CD8-positive, alpha-beta memory T cell (primary cell): ENCODE measurements around the gene TPP1. TPM values are rescaled to one million over a fixed set of nuclear protein-coding genes. Genes with fewer than 3 reads are reported as not detected.

ENCODE experiments used
- CTCF ChIA-PET: fragments of 350-600 bp; sonication (Branson Sonifier 250); formaldehyde crosslinking; loops from one replicate; lab custom pipeline; 2021; ENCODE audit warnings: antibody characterized with exemption; lab: Charles Lee
- POLR2A ChIA-PET: fragments of 350-600 bp; sonication (Branson Sonifier 250); formaldehyde crosslinking; loops from one replicate; lab custom pipeline; 2021; ENCODE audit warnings: antibody characterized with exemption; lab: Charles Lee
- DNase-seq, 5 donors: peaks; one replicate each; pipeline versions ENCODE4 v3.0.0 to v3.0.0-alpha.2; 2020 to 2022; ENCODE audit warnings: mixed read lengths in 1 of 5
- H3K27ac ChIP-seq: one replicate; pipeline ENCODE4 v1.7.0; 2013; ENCODE audit warnings: low read depth, mild to moderate bottlenecking, low read length, moderate library complexity
- H3K27me3 ChIP-seq: 2 replicates; pipeline ENCODE4 v1.7.0; 2013; ENCODE audit warnings: low read length, mild to moderate bottlenecking; ENCODE audit not compliant: insufficient read depth, poor library complexity, severe bottlenecking
- H3K36me3 ChIP-seq: 2 replicates; pipeline ENCODE4 v1.7.0; 2013; ENCODE audit warnings: mild to moderate bottlenecking, low read length, moderate library complexity; ENCODE audit not compliant: insufficient read depth
- H3K4me1 ChIP-seq: 2 replicates; pipeline ENCODE4 v1.7.0; 2013; ENCODE audit warnings: mild to moderate bottlenecking, low read length, moderate library complexity; ENCODE audit not compliant: insufficient read depth
- H3K4me3 ChIP-seq: 2 replicates; pipeline ENCODE4 v1.7.0; 2013; ENCODE audit warnings: mild to moderate bottlenecking, low read length
- H3K9me3 ChIP-seq: 2 replicates; pipeline ENCODE4 v1.7.0; 2013; ENCODE audit warnings: mild to moderate bottlenecking, low read length
- H3K27ac Mint-ChIP-seq, 8 donors: one replicate each; pipeline ENCODE4 v1.8.0; 2020 to 2021; ENCODE audit warnings: mixed read lengths in 8 of 8, mild to moderate bottlenecking in 6 of 8, inconsistent platforms in 3 of 8, moderate library complexity in 3 of 8
- H3K27me3 Mint-ChIP-seq, 2 donors: one replicate each; pipeline ENCODE4 v1.8.0; 2020 to 2021; ENCODE audit warnings: mixed read lengths in 2 of 2, mild to moderate bottlenecking in 1 of 2, moderate library complexity in 1 of 2
- H3K36me3 Mint-ChIP-seq, 3 donors: one replicate each; pipeline ENCODE4 v1.8.0; 2020 to 2021; ENCODE audit warnings: mixed read lengths in 3 of 3, inconsistent platforms in 1 of 3, mild to moderate bottlenecking in 1 of 3
- H3K4me1 Mint-ChIP-seq, 3 donors: one replicate each; pipeline ENCODE4 v1.8.0; 2020 to 2021; ENCODE audit warnings: mixed read lengths in 3 of 3, inconsistent platforms in 1 of 3, mild to moderate bottlenecking in 1 of 3
- H3K4me3 Mint-ChIP-seq, 7 donors: one replicate each; pipeline ENCODE4 v1.8.0; 2020 to 2021; ENCODE audit warnings: mixed read lengths in 7 of 7, mild to moderate bottlenecking in 6 of 7, moderate library complexity in 4 of 7, inconsistent platforms in 2 of 7
- H3K9me3 Mint-ChIP-seq, 5 donors: one replicate each; pipeline ENCODE4 v1.8.0; 2020 to 2022; ENCODE audit warnings: mixed read lengths in 5 of 5, mild to moderate bottlenecking in 3 of 5, moderate library complexity in 2 of 5, inconsistent platforms in 1 of 5
- polyA plus RNA-seq: library from polyadenylated mRNA; unstranded; fragments of 300-500 nt; fragmentation: Illumina TruSeq; gene quantifications from one replicate; pipeline ENCODE4 v1.2.3, GENCODE V29; 2021
- total RNA-seq, 2 experiments: library from RNA; stranded (reverse); gene quantifications; one replicate each; pipeline ENCODE4 v1.2.3, GENCODE V29; 2021

The TPP1 gene
- total and polyA plus RNA-seq, 3 experiments from 2014 or later: 57.2 to 165 (median 61.6) TPM

DNA sequence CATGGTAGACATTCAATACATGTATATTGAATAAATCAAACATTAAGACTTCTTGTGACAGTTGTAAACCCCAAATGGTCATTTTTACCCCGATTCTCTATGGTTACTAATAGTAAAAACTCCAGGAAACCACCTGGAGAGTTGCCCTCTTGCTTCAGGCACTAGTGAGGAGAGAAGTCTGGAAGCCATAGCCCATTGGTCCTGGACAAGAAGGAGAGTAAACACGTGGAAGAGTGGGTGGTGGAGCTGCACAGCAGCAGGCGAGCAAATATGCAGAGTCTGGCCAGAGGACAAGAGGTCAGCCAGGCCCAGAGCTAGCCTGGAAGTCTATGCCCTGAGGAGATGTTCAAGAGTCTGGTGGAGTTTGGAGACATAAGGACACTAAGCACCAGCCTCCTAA, 18.6 kb upstream of the TPP1 start:
- H3K9me3 ChIP-seq: no peaks in the 10 kb centered on the region
- H3K4me1 Mint-ChIP-seq: no peaks in the 10 kb centered on the region
- POLR2A ChIA-PET: interaction anchor here (0.6 kb wide), 1 partner anchor 357 kb away, joined by 3 read pairs; no protein-coding TSS in a partner anchor
- CTCF ChIA-PET: no interaction called here
- no peaks in the 10 kb centered on the region for H3K36me3 ChIP-seq
- H3K27ac ChIP-seq: no peak overlapping the region
- H3K4me3 Mint-ChIP-seq: no peak overlapping the region
- H3K4me3 ChIP-seq: no peak overlapping the region
- H3K27me3 Mint-ChIP-seq: peaks cover 0 to 2% of the 10 kb centered on the region in 2 donors
- H3K27me3 ChIP-seq: no peaks in the 10 kb centered on the region
- no peaks in the 10 kb centered on the region for H3K9me3 Mint-ChIP-seq
- peaks cover 0 to 9% (median 0%) of the 10 kb centered on the region in 3 donors for H3K36me3 Mint-ChIP-seq
- DNase-seq: no peak
- no peak overlapping the region for H3K27ac Mint-ChIP-seq
- peaks cover 3% of the 10 kb centered on the region for H3K4me1 ChIP-seq

DNA sequence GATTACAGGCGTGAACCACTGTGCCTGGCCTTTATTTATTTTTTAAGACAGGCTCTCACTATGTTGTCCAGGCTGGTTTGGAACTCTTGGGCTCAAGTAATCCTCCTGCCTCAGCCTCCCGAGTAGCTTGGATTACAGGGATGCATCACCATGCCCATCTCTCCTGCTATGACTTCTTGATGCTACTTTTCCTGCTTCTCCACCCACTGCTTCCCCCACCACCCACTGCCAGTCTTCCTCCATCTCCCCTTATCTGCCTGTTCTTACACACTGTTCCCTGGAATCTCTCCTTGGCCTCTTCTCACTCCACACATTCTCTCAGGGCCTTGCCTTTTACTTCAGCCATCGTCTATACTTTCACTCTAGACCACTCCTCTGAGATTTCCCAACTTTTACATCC, 17.3 kb upstream of the TPP1 start:
- Mint-ChIP-seq H3K4me3 (no peak overlapping the region), H3K27me3 (peaks cover 0 to 2% of the 10 kb centered on the region in 2 donors), H3K27ac (no peak overlapping the region), H3K36me3 (peaks cover 0 to 18% (median 0%) of the 10 kb centered on the region in 3 donors), H3K4me1 (no peaks in the 10 kb centered on the region), H3K9me3 (no peaks in the 10 kb centered on the region)
- Histone ChIP-seq H3K36me3 (no peaks in the 10 kb centered on the region), H3K4me3 (no peak overlapping the region), H3K4me1 (no peaks in the 10 kb centered on the region), H3K27ac (no peak overlapping the region), H3K27me3 (no peaks in the 10 kb centered on the region), H3K9me3 (no peaks in the 10 kb centered on the region)
- CTCF ChIA-PET: no interaction called here
- DNase-seq: no peak
- POLR2A ChIA-PET: no interaction called here

GRCh38 chr11:6635082-6635932, 16.1 kb upstream of the TPP1 start:
- peaks cover 0 to 21% (median 0%) of the 10 kb centered on the region in 3 donors for H3K36me3 Mint-ChIP-seq
- H3K4me3 Mint-ChIP-seq: no peak overlapping the region
- H3K27ac ChIP-seq: no peak overlapping the region
- POLR2A ChIA-PET: no interaction called here
- H3K9me3 Mint-ChIP-seq: no peaks in the 10 kb centered on the region
- H3K9me3 ChIP-seq: no peaks in the 10 kb centered on the region
- peaks cover 0 to 2% of the 10 kb centered on the region in 2 donors for H3K27me3 Mint-ChIP-seq
- H3K27ac Mint-ChIP-seq: no peak overlapping the region
- H3K27me3 ChIP-seq: no peaks in the 10 kb centered on the region
- DNase-seq: no peak
- H3K4me1 ChIP-seq: no peaks in the 10 kb centered on the region
- H3K4me1 Mint-ChIP-seq: no peaks in the 10 kb centered on the region
- CTCF ChIA-PET: interaction anchor here (1.0 to 1.7 kb wide), 2 partner anchors 12 kb away, joined by 3 to 4 read pairs; no protein-coding TSS in a partner anchor
- H3K4me3 ChIP-seq: no peak overlapping the region
- H3K36me3 ChIP-seq: no peaks in the 10 kb centered on the region

DNA sequence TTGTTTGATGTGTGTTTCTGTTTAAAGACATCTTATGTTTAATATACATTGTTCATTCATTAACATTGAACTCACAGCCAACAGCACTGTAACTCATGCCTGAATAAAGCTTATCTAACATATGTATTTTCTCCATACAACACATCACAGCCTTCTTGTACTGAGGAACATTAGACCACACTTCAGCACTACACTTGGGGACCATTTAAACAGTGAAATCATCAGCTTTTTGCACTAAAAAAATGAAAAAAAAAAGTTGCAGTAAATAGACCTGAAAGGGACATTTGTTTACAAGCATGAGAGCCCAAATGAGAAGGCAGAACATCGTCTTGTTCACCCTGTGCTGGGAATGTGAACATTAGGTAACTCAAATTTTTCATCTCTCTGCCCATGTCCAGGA, 15.3 kb upstream of the TPP1 start:
- Mint-ChIP-seq H3K4me1 (no peaks in the 10 kb centered on the region), H3K9me3 (no peaks in the 10 kb centered on the region), H3K27ac (peak overlapping the region in 1 of 8 donors; percentile 3), H3K36me3 (peaks cover 0 to 21% (median 0%) of the 10 kb centered on the region in 3 donors), H3K27me3 (peaks cover 0 to 2% of the 10 kb centered on the region in 2 donors), H3K4me3 (no peak overlapping the region)
- Histone ChIP-seq H3K27ac (no peak overlapping the region), H3K9me3 (no peaks in the 10 kb centered on the region), H3K36me3 (no peaks in the 10 kb centered on the region), H3K4me1 (no peaks in the 10 kb centered on the region), H3K27me3 (no peaks in the 10 kb centered on the region), H3K4me3 (no peak overlapping the region)
- CTCF ChIA-PET: interaction anchor here (1.0 to 1.7 kb wide), 3 partner anchors 11 to 167 kb away, joined by 3 to 4 read pairs (median 3); no protein-coding TSS in a partner anchor
- DNase-seq: no peak
- POLR2A ChIA-PET: no interaction called here

DNA sequence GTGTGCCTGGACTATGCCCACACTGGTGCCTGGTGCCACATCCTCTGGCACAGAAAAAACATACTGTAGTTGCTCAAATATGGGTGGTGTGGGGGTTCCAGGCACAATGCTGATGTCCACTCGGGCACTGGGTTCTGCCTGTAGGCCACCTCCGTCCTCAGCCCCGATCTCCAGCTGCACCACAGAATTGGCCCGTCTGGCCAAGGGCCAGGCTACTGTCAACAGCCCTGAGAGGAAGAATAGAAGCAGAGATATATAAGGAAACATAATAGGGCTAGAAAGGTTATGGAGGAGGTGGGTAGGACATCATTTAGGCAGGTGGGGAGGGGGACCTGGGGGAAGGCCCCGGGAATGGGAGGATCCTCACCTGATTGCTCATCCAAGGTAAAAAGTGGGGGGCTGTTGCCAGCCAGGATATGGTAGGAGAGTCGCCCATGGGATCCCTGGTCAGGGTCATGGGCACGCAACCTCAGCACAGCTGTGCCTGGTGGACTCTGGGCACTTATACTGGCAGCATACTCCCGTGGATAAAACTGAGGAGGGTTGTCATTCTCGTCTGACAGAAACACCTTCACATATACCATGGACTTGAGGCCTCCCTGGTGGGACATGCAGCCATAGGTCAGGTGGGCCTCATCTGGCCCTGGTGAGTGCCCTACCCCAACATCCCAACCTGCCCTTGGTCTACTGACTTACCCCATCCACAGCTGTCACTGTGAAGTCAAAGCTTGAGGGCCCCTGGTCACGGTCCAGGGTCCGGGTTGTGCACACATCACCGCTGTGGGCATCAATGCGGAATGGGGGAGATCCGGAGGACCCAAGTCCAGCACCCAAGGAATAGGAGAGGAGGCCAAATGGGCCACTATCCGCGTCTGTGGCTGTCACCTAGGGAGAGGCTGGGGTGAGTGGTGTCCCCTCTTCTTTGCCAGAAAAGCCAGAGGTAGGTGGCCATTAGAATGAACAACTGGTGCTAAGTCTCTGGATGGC, 14.5 kb upstream of the TPP1 start:
- H3K27me3 Mint-ChIP-seq: peaks cover 0 to 2% of the 10 kb centered on the region in 2 donors
- H3K27ac Mint-ChIP-seq: peak overlapping the region in 1 of 8 donors; percentile 87
- POLR2A ChIA-PET: no interaction called here
- no peaks in the 10 kb centered on the region for H3K9me3 Mint-ChIP-seq
- DNase-seq: no peak
- H3K4me1 Mint-ChIP-seq: peaks cover 0 to 3% (median 0%) of the 10 kb centered on the region in 3 donors
- H3K4me3 Mint-ChIP-seq: no peak overlapping the region
- Histone ChIP-seq H3K9me3 (no peaks in the 10 kb centered on the region), H3K4me1 (no peaks in the 10 kb centered on the region), H3K27me3 (no peaks in the 10 kb centered on the region), H3K27ac (no peak overlapping the region), H3K4me3 (no peak overlapping the region), H3K36me3 (no peaks in the 10 kb centered on the region)
- peaks cover 0 to 24% (median 0%) of the 10 kb centered on the region in 3 donors for H3K36me3 Mint-ChIP-seq
- CTCF ChIA-PET: interaction anchor here (1.0 to 1.7 kb wide), 3 partner anchors 10 to 166 kb away, joined by 3 to 4 read pairs (median 3); no protein-coding TSS in a partner anchor

GRCh38 chr11:6632116-6633073, 13.2 kb upstream of the TPP1 start:
- H3K27ac Mint-ChIP-seq: peak overlapping the region in 1 of 8 donors; percentile 91
- Histone ChIP-seq H3K4me3 (no peak overlapping the region), H3K27me3 (no peaks in the 10 kb centered on the region), H3K27ac (no peak overlapping the region), H3K36me3 (no peaks in the 10 kb centered on the region), H3K9me3 (no peaks in the 10 kb centered on the region), H3K4me1 (peaks cover 8% of the 10 kb centered on the region)
- ChIA-PET CTCF (interaction anchor here (1.2 to 2.1 kb wide), 3 partner anchors 14 to 28 kb away, joined by 5 to 7 read pairs (median 6); partner anchors contain the start of gene TPP1), POLR2A (no interaction called here)
- H3K36me3 Mint-ChIP-seq: peaks cover 0 to 26% (median 0%) of the 10 kb centered on the region in 3 donors
- no peak overlapping the region for H3K4me3 Mint-ChIP-seq
- H3K9me3 Mint-ChIP-seq: no peaks in the 10 kb centered on the region
- DNase-seq: peak in 1 of 5 donors; percentile 43
- H3K27me3 Mint-ChIP-seq: peaks cover 0 to 2% of the 10 kb centered on the region in 2 donors
- H3K4me1 Mint-ChIP-seq: peaks cover 3 to 11% (median 11%) of the 10 kb centered on the region in 3 donors
